ENCODE results near the gene TTC34.

Gene TTC34

GRCh38 chr1:2611621-2612437 lies 189.7 kb downstream of the TTC34 start:
- H3K4me3 ChIP-seq (ENCODE audit: low read depth, low read length), result no peak overlapping the region
- TF ChIP-seq CTCF (IDR thresholded peaks at IDR 0.05; ENCODE audit: control insufficient read depth, extremely low read depth, insufficient read depth), result no peak
- DNase-seq (ENCODE audit: low read depth), result no peak

GRCh38 chr1:2611031-2611501 lies 190.4 kb downstream of the TTC34 start:
- TF ChIP-seq CTCF (IDR thresholded peaks at IDR 0.05; ENCODE audit: control insufficient read depth, extremely low read depth, insufficient read depth), result no peak
- no peak overlapping the region for H3K4me3 ChIP-seq (ENCODE audit: low read depth, low read length)
- DNase-seq (ENCODE audit: low read depth), result no peak

- TF ChIP-seq CTCF (IDR thresholded peaks at IDR 0.05; ENCODE audit: control insufficient read depth, extremely low read depth, insufficient read depth), result no peak
- H3K4me3 ChIP-seq (ENCODE audit: low read depth, low read length), result no peak overlapping the region
These were observed 191.2 kb downstream of the TTC34 start for GRCh38 chr1:2610036-2610959.

GRCh38 chr1:2609319-2610035 lies 192.0 kb downstream of the TTC34 start:
- H3K4me3 ChIP-seq (ENCODE audit: low read depth, low read length), result no peak overlapping the region
- DNase-seq (ENCODE audit: low read depth), result no peak
- TF ChIP-seq CTCF (IDR thresholded peaks at IDR 0.05; ENCODE audit: control insufficient read depth, extremely low read depth, insufficient read depth), result no peak

More at GRCh38 chr1:2610036-2610959, 191.2 kb downstream of the TTC34 start:
- DNase-seq (ENCODE audit: low read depth), result no peak

- DNase-seq (ENCODE audit: low read depth), result no peak
- no peak overlapping the region for H3K4me3 ChIP-seq (ENCODE audit: low read depth, low read length)
- no peak for TF ChIP-seq CTCF (IDR thresholded peaks at IDR 0.05; ENCODE audit: control insufficient read depth, extremely low read depth, insufficient read depth)
These were observed 193.8 kb downstream of the TTC34 start for GRCh38 chr1:2607641-2608091.

- no peak for DNase-seq (ENCODE audit: low read depth)
- no peak overlapping the region for H3K4me3 ChIP-seq (ENCODE audit: low read depth, low read length)
- no peak for TF ChIP-seq CTCF (IDR thresholded peaks at IDR 0.05; ENCODE audit: control insufficient read depth, extremely low read depth, insufficient read depth)
These were observed 194.4 kb downstream of the TTC34 start for GRCh38 chr1:2606881-2607621.
